ENCODE measurements around the gene DNAH9.
"Not testable (repeated sequence)": the region's sequence is repeated elsewhere in the genome, so short reads cannot be mapped to it uniquely, and the experiment has no call there.

DNAH9 gene

GRCh38 chr17:11928436-11928835 is 330.2 kb downstream of the DNAH9 start:
- no peak for DNase-seq

- DNase-seq, result no peak
Measured at GRCh38 chr17:11932337-11932898, 334.1 kb downstream of the DNAH9 start.

GRCh38 chr17:11935734-11936406 is 337.6 kb downstream of the DNAH9 start:
- peak; percentile 24 for DNase-seq

- no peak for DNase-seq
Measured at GRCh38 chr17:11940904-11941303, 342.6 kb downstream of the DNAH9 start.

- DNase-seq, result not testable (repeated sequence)
Measured at GRCh38 chr17:11943086-11943485, 344.8 kb downstream of the DNAH9 start.

- no peak for DNase-seq
Measured at GRCh38 chr17:11943759-11944347, 345.6 kb downstream of the DNAH9 start.

GRCh38 chr17:11944587-11944986 is 346.3 kb downstream of the DNAH9 start:
- DNase-seq, result no peak

GRCh38 chr17:11948789-11949188 is 350.5 kb downstream of the DNAH9 start:
- no peak for DNase-seq

- not testable (repeated sequence) for DNase-seq
Measured at GRCh38 chr17:11949571-11949970, 351.3 kb downstream of the DNAH9 start.

- no peak for DNase-seq
Measured at GRCh38 chr17:11950771-11951519, 352.7 kb downstream of the DNAH9 start.

- DNase-seq, result no peak
Measured at GRCh38 chr17:11952610-11953009, 354.3 kb downstream of the DNAH9 start.

GRCh38 chr17:11953924-11954323 is 355.7 kb downstream of the DNAH9 start:
- DNase-seq, result no peak

GRCh38 chr17:11954936-11955335 is 356.7 kb downstream of the DNAH9 start:
- DNase-seq, result no peak

- DNase-seq, result no peak
Measured at GRCh38 chr17:11969565-11969964, 371.3 kb downstream of the DNAH9 start.

- DNase-seq, result not testable (repeated sequence)
Measured at GRCh38 chr17:11972741-11973140, 374.5 kb downstream of the DNAH9 start.

- DNase-seq, result no peak
Measured at GRCh38 chr17:11979795-11980194, 381.5 kb downstream of the DNAH9 start.

GRCh38 chr17:11980813-11981212 is 382.5 kb downstream of the DNAH9 start:
- DNase-seq, result no peak

GRCh38 chr17:11981862-11982261 is 383.6 kb downstream of the DNAH9 start:
- no peak for DNase-seq

GRCh38 chr17:11986179-11986941 is 388.1 kb downstream of the DNAH9 start:
- no peak for DNase-seq

- peak; percentile 16 for DNase-seq
Measured at GRCh38 chr17:11986942-11987329, 388.7 kb downstream of the DNAH9 start.

GRCh38 chr17:11990363-11990983 is 392.2 kb downstream of the DNAH9 start:
- no peak for DNase-seq

GRCh38 chr17:11991461-11991860 is 393.2 kb downstream of the DNAH9 start:
- no peak for DNase-seq

Measured in inflammatory macrophage treated with lipopolysaccharide for 4 hours (primary cell).